HG03039 (cell line): Measurements from ENCODE around the gene TMSB10.
A peak's percentile ranks its signal among the peaks of the same experiment; 100 is the strongest.

Source experiments
- ATAC-seq: cut with Tn5 transposase; IDR thresholded peaks from one replicate; pipeline ENCODE4 v1.9.1; 2021; ENCODE audit warnings: mild to moderate bottlenecking, moderate library complexity; ENCODE audit not compliant: unreplicated experiment

TMSB10 gene

DNA sequence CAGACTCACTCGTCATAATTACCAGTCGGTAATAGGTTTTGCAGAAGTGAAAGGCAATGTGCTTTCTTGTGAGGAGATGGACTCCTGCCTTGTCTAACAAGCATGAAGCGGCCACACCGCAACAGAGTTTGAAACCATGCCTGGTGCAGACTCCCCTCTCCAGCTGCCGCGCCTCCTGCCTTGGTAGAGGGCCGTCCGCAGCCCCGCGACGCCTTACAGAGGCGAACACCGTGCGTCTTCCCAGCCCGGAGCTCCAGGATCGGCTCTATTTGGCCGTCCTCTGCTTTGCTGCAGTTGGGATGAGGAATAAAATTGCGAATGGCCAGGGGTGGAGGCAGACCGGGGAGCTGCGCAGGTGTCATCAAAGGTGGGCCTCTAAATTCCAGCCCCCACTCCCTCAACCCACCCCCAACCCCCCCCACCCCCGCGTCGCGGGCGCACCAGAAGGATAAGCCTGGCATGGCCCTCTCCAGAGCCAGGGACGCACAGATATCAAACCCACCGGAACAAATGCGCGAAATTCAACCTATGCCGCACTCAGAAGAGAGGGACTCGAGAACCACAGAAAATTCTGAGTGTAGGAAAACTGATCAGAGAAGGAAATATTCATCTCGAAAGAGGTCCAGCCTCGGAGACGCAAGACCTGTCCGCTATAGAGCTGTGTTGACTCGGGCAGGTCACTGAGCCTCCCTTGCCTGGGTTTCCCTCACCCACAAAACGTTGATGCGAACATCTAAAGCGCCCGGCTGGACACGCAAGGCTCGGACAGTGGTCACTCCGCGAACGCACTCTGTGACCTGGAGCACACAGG lies 25.7 kb upstream of the TMSB10 start:
- peak; percentile 35 for ATAC-seq

DNA sequence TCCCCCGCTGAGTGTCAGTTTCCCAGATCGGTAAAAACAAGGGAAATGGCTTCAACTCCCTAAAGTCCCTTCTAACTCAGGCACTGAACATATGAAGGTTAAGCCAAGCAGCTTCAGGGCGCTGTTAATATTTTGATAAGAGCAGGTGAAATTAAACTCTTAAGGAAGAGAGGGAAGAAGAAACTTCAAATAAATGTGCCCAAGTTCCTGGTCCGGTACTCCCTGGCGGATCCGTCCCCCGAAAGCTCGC lies 25.1 kb upstream of the TMSB10 start:
- ATAC-seq = no peak

- ATAC-seq = no peak
Measured at GRCh38 chr2:84880645-84881521, 24.6 kb upstream of the TMSB10 start, which contains the start of gene TRABD2A. Gene TRABD2A, minus strand, starts transcription at chr2:84881084. Its CDS starts 45 bp downstream, at chr2:84881039.

DNA sequence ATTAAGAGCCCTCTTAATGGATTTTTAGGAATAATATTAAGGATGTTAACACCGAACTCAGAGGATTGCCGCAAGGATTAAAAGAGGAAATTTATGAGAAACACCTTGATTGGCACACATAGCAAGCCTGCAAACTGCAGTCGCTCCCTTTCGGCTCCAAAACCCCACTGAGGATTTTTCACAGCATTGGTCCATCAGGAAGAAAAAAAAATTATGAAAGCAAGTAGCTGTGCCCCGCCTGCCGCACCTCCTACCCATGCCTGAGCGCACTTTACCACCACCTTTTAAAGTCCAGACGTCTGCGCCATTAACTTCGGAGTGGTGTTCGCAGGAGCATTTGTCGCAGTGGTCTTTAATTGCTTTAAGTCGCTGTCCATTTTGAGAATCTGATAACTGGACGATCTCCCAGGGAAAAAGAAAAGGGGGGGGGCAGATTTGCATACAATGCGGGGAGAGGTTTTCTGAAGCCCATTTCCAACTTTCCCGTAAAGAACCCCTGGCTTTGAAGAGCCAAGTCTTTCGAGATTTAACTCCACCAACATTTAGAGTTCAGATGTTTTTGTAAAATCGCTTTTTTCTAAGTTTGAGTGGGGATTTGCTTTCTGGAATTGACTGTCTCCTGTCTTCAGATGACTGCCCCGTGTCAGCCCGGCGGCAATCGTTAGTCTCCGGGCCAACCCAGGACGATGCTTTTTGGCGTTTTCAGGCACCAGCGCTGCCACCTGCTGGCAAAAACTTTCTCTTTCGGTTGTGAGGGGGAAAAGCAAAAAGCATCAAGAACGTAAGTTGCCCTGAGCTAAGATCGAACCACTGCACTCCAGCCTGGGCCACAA lies 23.7 kb upstream of the TMSB10 start:
- peak; percentile 76 for ATAC-seq

- ATAC-seq = no peak
Measured at GRCh38 chr2:84882414-84882738, 23.1 kb upstream of the TMSB10 start.

DNA sequence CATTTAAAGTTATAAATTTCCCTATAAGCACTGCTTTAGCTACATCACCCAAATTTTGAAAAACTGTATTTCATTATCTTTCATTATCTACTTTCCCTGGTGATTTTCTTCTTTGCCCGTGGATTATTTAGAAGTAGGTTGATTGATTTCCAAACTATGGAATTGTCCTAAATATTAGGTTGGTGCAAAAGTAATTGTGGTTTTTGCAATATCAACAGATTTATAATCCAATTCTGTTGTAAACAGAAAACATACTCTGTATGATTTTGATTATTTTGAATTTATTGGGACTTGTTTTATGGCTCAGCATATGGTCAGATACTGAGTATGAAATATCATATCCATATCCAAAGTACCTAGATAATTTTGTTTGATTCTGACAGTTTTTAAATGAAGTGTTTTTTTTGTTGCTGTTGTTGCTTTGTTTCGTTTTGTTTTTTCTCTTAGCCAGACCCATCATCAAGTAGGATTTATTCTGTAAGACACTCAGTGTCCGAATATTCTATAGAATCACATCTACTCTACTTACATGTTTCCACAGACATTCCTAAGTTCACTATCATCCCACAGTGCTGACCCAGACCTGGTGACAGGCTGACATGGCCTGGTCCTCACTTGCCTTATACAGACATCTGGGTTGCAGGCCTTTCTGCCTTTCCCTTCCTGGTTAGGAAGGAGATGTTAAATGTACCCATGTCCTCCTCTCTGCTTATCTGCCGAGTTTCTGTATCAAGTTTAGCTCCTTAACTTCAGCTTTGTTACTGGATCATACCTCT lies 22.5 kb upstream of the TMSB10 start:
- no peak for ATAC-seq

- ATAC-seq = no peak
Measured at GRCh38 chr2:84884449-84884848, 21.0 kb upstream of the TMSB10 start.

GRCh38 chr2:84885111-84885510 lies 20.3 kb upstream of the TMSB10 start:
- no peak for ATAC-seq

- no peak for ATAC-seq
Measured at GRCh38 chr2:84886791-84887190, 18.7 kb upstream of the TMSB10 start.

GRCh38 chr2:84888401-84889276 lies 16.8 kb upstream of the TMSB10 start:
- ATAC-seq = peak; percentile 90

DNA sequence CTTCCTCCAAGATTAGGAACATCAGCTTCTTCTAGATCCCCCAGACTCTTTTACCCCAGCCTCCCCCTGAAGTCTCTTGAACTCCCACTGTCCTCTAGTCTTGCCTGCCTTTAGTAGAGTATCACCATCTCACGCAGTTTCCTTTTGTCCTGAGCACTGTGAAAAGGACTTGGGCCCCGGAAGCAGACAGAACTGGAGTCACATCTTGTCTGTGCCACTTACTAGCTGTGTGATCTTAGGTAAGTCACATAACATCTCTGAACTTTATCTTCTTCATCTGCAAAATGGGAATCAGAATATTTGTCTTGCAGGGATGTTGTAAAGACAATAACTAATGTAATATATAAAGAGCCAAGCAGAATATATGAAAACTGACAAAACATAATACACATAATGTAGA lies 16.1 kb upstream of the TMSB10 start:
- ATAC-seq = peak; percentile 9

GRCh38 chr2:84891355-84892010 lies 14.0 kb upstream of the TMSB10 start:
- no peak for ATAC-seq

DNA sequence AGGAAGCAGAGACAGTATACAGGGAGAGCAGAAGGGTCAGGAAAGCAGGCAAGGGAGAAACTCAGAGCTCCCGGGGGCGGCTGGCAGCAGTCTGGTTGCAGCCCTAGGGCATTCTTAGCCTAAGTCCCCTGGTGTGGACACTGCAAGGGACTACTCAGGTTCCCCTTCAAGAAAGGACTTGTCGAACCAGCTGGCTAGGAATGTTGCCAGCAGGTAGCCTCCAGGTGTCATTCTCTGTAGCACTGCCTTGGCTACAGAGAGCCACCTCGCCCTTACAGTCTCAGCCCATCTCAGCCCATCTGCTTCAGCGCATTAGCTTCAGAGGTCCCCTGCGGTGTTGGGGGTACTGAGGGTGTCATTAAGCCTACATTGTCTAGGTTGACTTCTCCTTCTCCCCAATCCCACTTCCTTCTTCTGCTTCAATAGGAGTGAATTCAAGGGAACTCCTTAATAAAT lies 11.3 kb upstream of the TMSB10 start:
- no peak for ATAC-seq

- ATAC-seq = no peak
Measured at GRCh38 chr2:84894758-84895520, 10.5 kb upstream of the TMSB10 start.

DNA sequence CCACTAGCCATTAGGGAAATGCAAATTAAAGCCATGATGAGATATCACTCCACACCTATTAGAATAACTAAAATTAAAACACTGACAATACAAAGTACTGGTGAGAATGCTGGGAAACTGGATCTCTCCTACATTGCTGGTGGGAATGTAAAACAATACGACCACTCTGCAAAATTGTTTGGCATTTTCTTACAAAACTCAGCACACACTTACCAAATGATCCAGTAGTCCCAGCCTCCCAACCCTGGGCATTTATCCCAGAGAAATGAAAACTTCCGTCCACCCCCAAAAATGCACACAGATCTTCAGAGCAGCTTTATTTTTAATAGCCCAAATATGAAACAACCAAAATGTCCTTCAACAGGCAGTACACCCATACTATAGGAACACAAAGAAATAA lies 8.9 kb upstream of the TMSB10 start:
- ATAC-seq = no peak

- ATAC-seq = no peak
Measured at GRCh38 chr2:84897773-84898172, 7.7 kb upstream of the TMSB10 start.

DNA sequence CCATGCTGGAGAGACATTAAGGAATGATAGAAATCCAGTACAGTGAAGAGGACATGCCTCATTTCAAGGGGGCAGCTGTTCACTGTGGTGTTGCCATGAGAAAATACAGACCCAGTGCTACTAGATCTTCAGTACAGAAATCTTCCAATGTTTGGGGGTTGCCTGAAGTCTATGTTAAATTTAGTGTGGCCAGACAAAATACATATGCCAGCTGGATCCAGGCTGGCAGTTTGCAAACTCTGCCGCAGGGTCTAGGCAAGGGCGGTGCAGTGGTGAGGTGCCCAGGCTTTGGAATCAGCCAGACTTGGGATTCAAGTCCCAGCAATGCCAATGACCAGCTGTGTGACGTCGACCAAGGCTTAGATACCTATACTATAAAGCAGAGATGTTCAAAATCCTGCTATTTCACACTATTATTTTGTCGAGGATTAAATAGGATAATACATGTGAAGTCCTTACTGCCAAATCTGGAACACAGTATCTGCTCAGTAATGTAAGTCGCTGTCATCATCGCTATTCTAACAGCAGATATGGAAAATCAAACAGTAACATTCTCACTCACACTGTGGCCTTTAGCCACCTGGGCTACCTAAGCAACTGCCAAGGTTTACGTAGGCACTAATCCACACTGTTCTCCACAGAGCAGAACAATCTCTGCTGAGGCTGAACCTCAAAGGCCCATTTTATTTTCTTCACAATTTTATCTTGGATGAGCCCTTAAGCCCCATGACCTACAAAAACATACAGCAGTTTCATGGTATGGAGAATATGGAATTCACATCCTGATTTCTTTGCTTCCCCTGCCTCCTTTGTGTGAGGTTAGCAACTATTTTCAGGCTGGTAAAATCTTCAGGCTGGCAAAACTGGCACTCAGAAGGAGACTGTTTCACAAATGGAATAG lies 5.9 kb upstream of the TMSB10 start:
- ATAC-seq = no peak
